Vagina (tissue), 2 donors: ENCODE results near the gene RPTOR. TPM values are rescaled to one million over a fixed set of nuclear protein-coding genes. Genes with fewer than 3 reads are reported as not detected.

Source experiments
- DNase-seq, 2 donors: peaks; one replicate each; pipeline ENCODE4 v3.0.0-alpha.2; 2017; ENCODE audit errors: extremely low spot score in 2 of 2
- H3K27ac ChIP-seq: fragments of 200-600 bp; sonication (generic); one replicate; pipeline ENCODE4 v1.5.1; 2019
- H3K27me3 ChIP-seq: fragments of 200-600 bp; sonication (generic); one replicate; pipeline ENCODE4 v1.5.1; 2019
- H3K36me3 ChIP-seq, 2 donors: fragments of 200-600 bp; sonication (generic); one replicate each; pipeline ENCODE4 v1.5.1; 2017 to 2019
- H3K4me1 ChIP-seq: fragments of 200-600 bp; sonication (generic); one replicate; pipeline ENCODE4 v1.5.1; 2019
- H3K4me3 ChIP-seq, 2 donors: fragments of 200-600 bp; sonication (generic); 1 replicate in 1 of 2; 2 replicates in 1 of 2; pipeline ENCODE4 v1.5.1; 2016 to 2019
- H3K9me3 ChIP-seq: fragments of 200-600 bp; sonication (generic); one replicate; pipeline ENCODE4 v1.5.1; 2019
- CTCF ChIP-seq, 3 experiments: fragments of 450-650 bp in 2 of 3; fragments of 200-600 bp in 1 of 3; sonication (generic) in 1 of 3; IDR thresholded peaks; one replicate each; pipeline ENCODE4 v1.5.1; 2017 to 2019; ENCODE audit warnings: antibody characterized with exemption in 3 of 3, mild to moderate bottlenecking in 2 of 3, moderate library complexity in 2 of 3
- POLR2A ChIP-seq, 2 donors: fragments of 450-650 bp; IDR thresholded peaks; one replicate each; pipeline ENCODE4 v1.6.1; 2017; ENCODE audit warnings: antibody characterized with exemption in 2 of 2, mild to moderate bottlenecking in 2 of 2, moderate library complexity in 2 of 2
- POLR2AphosphoS5 ChIP-seq, 2 donors: sonication (generic); formaldehyde crosslinking; IDR thresholded peaks; one replicate each; pipeline ENCODE4 v1.9.0; 2017; ENCODE audit warnings: antibody characterized with exemption in 2 of 2, mild to moderate bottlenecking in 2 of 2, low read depth in 1 of 2; ENCODE audit not compliant: insufficient read depth in 1 of 2
- intact Hi-C: fragments of 100-400 bp; cut with DNase I; formaldehyde crosslinking; loops from one replicate; pipeline ENCODE4 v1.15.1; 2023
- total RNA-seq: library from RNA; depleted of rRNA; stranded (reverse); fragments of >200 nt; gene quantifications from one replicate; pipeline ENCODE4 v1.2.3, GENCODE V29; 2016

Gene RPTOR
- total RNA-seq, 1 donor from 2014 or later, result 38.3 TPM

DNA sequence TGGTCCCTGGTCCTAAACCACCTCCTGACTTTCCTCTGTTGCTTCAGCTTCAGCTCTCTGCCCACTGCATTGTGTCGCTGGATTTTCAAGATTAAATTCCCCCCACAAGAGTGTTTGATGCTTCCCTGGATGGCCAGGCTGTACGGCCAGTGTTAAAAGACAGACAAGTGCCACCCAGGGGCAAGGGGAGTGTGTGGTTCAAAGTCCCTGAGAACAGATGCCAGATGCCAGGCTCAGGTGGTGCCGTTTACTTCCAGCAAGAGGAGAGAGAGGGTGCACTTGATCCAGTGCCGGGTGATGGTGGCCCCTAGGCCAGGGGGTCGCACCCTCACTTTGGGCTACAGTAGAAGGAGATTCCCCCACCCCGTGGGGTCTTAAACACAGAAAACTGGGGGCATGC, 109.2 kb downstream of the RPTOR start:
- no peak overlapping the region for H3K4me3 ChIP-seq
- no peak for TF ChIP-seq CTCF (IDR thresholded peaks at IDR 0.05)
- TF ChIP-seq POLR2A (IDR thresholded peaks at IDR 0.05), result no peak
- TF ChIP-seq POLR2AphosphoS5 (IDR thresholded peaks at IDR 0.05; ENCODE audit: insufficient read depth in 1 of 2, low read depth in 1 of 2), result no peak
- DNase-seq, result no peak
- H3K4me1 ChIP-seq, result peaks cover 14% of the 10 kb centered on the region
- H3K27ac ChIP-seq, result no peak overlapping the region
- no peaks in the 10 kb centered on the region for H3K27me3 ChIP-seq
- intact Hi-C loops, result no loop called here
- no peaks in the 10 kb centered on the region for H3K9me3 ChIP-seq
- no peaks in the 10 kb centered on the region for H3K36me3 ChIP-seq

DNA sequence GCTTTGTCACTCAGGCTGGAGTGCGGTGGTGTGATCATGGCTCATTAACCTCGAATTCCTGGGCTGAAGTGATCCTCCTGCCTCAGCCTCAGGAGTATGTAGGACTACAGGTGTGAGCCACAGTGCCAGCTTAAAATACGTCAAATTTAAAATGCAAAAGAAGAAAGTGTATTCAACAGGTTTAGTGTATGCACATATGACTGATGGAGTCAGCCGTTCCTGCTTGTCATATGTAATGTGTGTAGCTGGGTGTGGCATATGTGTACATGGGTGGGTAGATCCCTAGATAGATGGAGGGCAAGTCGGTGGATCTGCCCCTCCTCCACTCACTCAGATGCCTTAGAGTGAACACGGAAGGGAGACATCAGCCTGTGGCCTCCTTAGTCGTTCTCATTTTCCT, 111.0 kb downstream of the RPTOR start:
- H3K9me3 ChIP-seq, result no peaks in the 10 kb centered on the region
- H3K27ac ChIP-seq, result no peak overlapping the region
- no peak for TF ChIP-seq POLR2AphosphoS5 (IDR thresholded peaks at IDR 0.05; ENCODE audit: insufficient read depth in 1 of 2, low read depth in 1 of 2)
- TF ChIP-seq POLR2A (IDR thresholded peaks at IDR 0.05), result no peak
- no peak for TF ChIP-seq CTCF (IDR thresholded peaks at IDR 0.05)
- H3K27me3 ChIP-seq, result no peaks in the 10 kb centered on the region
- intact Hi-C loops, result no loop called here
- H3K36me3 ChIP-seq, result no peaks in the 10 kb centered on the region
- no peak overlapping the region for H3K4me3 ChIP-seq
- H3K4me1 ChIP-seq, result no peaks in the 10 kb centered on the region
- no peak for DNase-seq

DNA sequence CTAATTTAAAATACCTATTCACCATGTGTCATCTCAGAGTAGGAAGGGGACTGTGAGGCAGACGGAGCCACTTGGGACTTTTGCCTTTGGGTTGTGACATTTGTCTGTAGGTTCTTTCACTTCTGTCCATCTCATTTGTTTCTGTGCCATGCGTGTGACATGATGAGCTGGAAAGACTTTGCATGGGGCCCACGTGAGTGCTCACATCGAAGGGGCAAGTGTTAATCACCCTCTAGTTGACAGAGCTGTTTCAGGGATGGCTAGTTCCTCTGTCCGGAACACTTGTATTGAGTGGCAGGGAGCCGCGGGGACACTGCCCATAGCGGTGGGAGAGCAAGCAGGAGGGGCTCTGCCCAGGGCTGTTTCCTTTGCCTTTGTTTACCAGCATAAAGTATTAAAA, 112.0 kb downstream of the RPTOR start:
- Histone ChIP-seq H3K36me3 (no peaks in the 10 kb centered on the region), H3K9me3 (no peaks in the 10 kb centered on the region), H3K4me3 (no peak overlapping the region), H3K27ac (no peak overlapping the region), H3K27me3 (no peaks in the 10 kb centered on the region), H3K4me1 (no peaks in the 10 kb centered on the region)
- intact Hi-C loops, result no loop called here
- DNase-seq, result no peak
- TF ChIP-seq POLR2A (IDR thresholded peaks at IDR 0.05) (no peak), POLR2AphosphoS5 (IDR thresholded peaks at IDR 0.05; ENCODE audit: insufficient read depth in 1 of 2, low read depth in 1 of 2) (no peak), CTCF (IDR thresholded peaks at IDR 0.05) (no peak)

- Histone ChIP-seq H3K9me3 (no peaks in the 10 kb centered on the region), H3K4me1 (no peaks in the 10 kb centered on the region), H3K4me3 (no peak overlapping the region), H3K27ac (no peak overlapping the region), H3K27me3 (no peaks in the 10 kb centered on the region), H3K36me3 (no peaks in the 10 kb centered on the region)
- DNase-seq, result no peak
- TF ChIP-seq POLR2A (IDR thresholded peaks at IDR 0.05), result no peak
- no peak for TF ChIP-seq POLR2AphosphoS5 (IDR thresholded peaks at IDR 0.05; ENCODE audit: insufficient read depth in 1 of 2, low read depth in 1 of 2)
- TF ChIP-seq CTCF (IDR thresholded peaks at IDR 0.05), result no peak
- intact Hi-C loops, result no loop called here
These were observed 112.9 kb downstream of the RPTOR start for GRCh38 chr17:80657561-80657960.

GRCh38 chr17:80658821-80659220, 114.2 kb downstream of the RPTOR start:
- no peak overlapping the region for H3K4me3 ChIP-seq
- no peak overlapping the region for H3K27ac ChIP-seq
- TF ChIP-seq POLR2A (IDR thresholded peaks at IDR 0.05) (no peak), CTCF (IDR thresholded peaks at IDR 0.05) (no peak), POLR2AphosphoS5 (IDR thresholded peaks at IDR 0.05; ENCODE audit: insufficient read depth in 1 of 2, low read depth in 1 of 2) (no peak)
- peaks cover 5% of the 10 kb centered on the region for H3K4me1 ChIP-seq
- no peaks in the 10 kb centered on the region for H3K36me3 ChIP-seq
- no peaks in the 10 kb centered on the region for H3K27me3 ChIP-seq
- DNase-seq, result no peak
- H3K9me3 ChIP-seq, result no peaks in the 10 kb centered on the region
- intact Hi-C loops, result no loop called here
